Erythroblast (primary cell): ENCODE measurements around the gene MDK.

Source experiments
- GATA1 ChIP-seq: IDR thresholded peaks from 2 replicates; pipeline ENCODE4 v1.6.1; 2011; ENCODE audit warnings: low read depth, mild to moderate bottlenecking, control low read depth, low read length, moderate library complexity
- POLR2A ChIP-seq: IDR thresholded peaks from 2 replicates; pipeline ENCODE4 v1.6.1; 2011; ENCODE audit warnings: mild to moderate bottlenecking, low read length

- TF ChIP-seq POLR2A (no peak), GATA1 (no peak)
These were observed 30.3 kb upstream of the MDK start for GRCh38 chr11:46351148-46351547.
